PC-9 (cell line): ENCODE results near the gene HNRNPF.

ENCODE experiments used
- CTCF ChIP-seq: fragments of 200-600 bp; sonication (generic); conservative IDR thresholded peaks from 2 replicates; pipeline ENCODE4 v1.6.1; 2017; ENCODE audit warnings: mixed run types, antibody characterized with exemption, mild to moderate bottlenecking, moderate library complexity
- EZH2 ChIP-seq: fragments of 200-600 bp; sonication (generic); IDR thresholded peaks from 2 replicates; pipeline ENCODE4 v1.8.0; 2017; ENCODE audit warnings: antibody characterized with exemption, low read depth

GRCh38 chr10:43402880-43403452, 6.0 kb downstream of the HNRNPF start:
- TF ChIP-seq CTCF (no peak), EZH2 (no peak)
